IMR-90 (cell line): Measurements from ENCODE around the gene LAMA5. TPM values are rescaled to one million over a fixed set of nuclear protein-coding genes. Genes with fewer than 3 reads are reported as not detected.

Experiments used
- ATAC-seq: fragments of 200-7000 bp; cut with Tn5 transposase; 2 replicates; pipeline ENCODE4 v1.9.1; 2020; ENCODE audit warnings: low read depth, mild to moderate bottlenecking, moderate library complexity
- BruUV-seq: library from RNA; stranded (reverse); fragments of 400-500 nt; replicated peaks from 2 replicates; lab custom pipeline; 2021; lab: Mats Ljungman, UMichigan
- CTCF ChIA-PET: fragments of 300-600 bp; formaldehyde crosslinking; extraction: SDS; loops from one replicate; lab custom pipeline; 2021; ENCODE audit warnings: antibody characterized with exemption; lab: Yijun Ruan, JAX
- POLR2A ChIA-PET: fragments of 300-600 bp; sonication (Branson Sonifier 250); formaldehyde crosslinking; loops from one replicate; lab custom pipeline; 2022; ENCODE audit warnings: antibody characterized with exemption; ENCODE audit not compliant: unreplicated experiment; lab: Charles Lee
- DNase-seq: peaks from one replicate; pipeline ENCODE4 v3.0.0; 2013
- H2AFZ ChIP-seq: replicated peaks from 2 replicates; pipeline ENCODE3; 2013; ENCODE audit warnings: low read length, mild to moderate bottlenecking; ENCODE audit not compliant: poor library complexity
- H2AK5ac ChIP-seq: 2 replicates; pipeline ENCODE4 v1.6.1; 2013; ENCODE audit warnings: low read depth, low read length, inconsistent platforms
- H2AK9ac ChIP-seq: replicated peaks from 2 replicates; pipeline ENCODE3; 2013; ENCODE audit warnings: mild to moderate bottlenecking, low read depth, low read length, moderate library complexity; ENCODE audit not compliant: poor library complexity
- H2BK120ac ChIP-seq: 2 replicates; pipeline ENCODE4 v1.6.1; 2013; ENCODE audit warnings: low read depth, low read length, inconsistent platforms
- H2BK15ac ChIP-seq: 3 replicates; pipeline ENCODE4 v1.6.1; 2013; ENCODE audit warnings: low read depth, low read length, inconsistent platforms
- H2BK20ac ChIP-seq: 2 replicates; pipeline ENCODE4 v1.6.1; 2013; ENCODE audit warnings: low read depth, mild to moderate bottlenecking, inconsistent platforms, low read length, moderate library complexity
- H2BK5ac ChIP-seq: 2 replicates; pipeline ENCODE4 v1.6.1; 2013; ENCODE audit warnings: mild to moderate bottlenecking, low read depth, low read length, inconsistent platforms; ENCODE audit not compliant: poor library complexity, severe bottlenecking
- H3K14ac ChIP-seq: replicated peaks from 2 replicates; pipeline ENCODE4 v1.6.1; 2013; ENCODE audit warnings: low read depth, low read length, inconsistent platforms
- H3K18ac ChIP-seq: 2 replicates; pipeline ENCODE4 v1.6.1; 2013; ENCODE audit warnings: low read depth, low read length, control low read depth
- H3K23ac ChIP-seq: 2 replicates; pipeline ENCODE4 v1.6.1; 2013; ENCODE audit warnings: low read depth, low read length, inconsistent platforms
- H3K27ac ChIP-seq: 2 replicates; pipeline ENCODE4 v1.5.1; 2013; ENCODE audit warnings: mild to moderate bottlenecking, control low read depth, low read length; ENCODE audit not compliant: insufficient read depth
- H3K27me3 ChIP-seq: 2 replicates; pipeline ENCODE4 v1.6.1; 2013; ENCODE audit warnings: low read length; ENCODE audit not compliant: control insufficient read depth, insufficient read depth
- H3K36me3 ChIP-seq: 2 replicates; pipeline ENCODE4 v1.6.1; 2013; ENCODE audit warnings: low read length, mixed read lengths; ENCODE audit not compliant: control insufficient read depth, insufficient read depth
- H3K4ac ChIP-seq: 2 replicates; pipeline ENCODE4 v1.6.1; 2013; ENCODE audit warnings: low read depth, low read length, inconsistent platforms
- H3K4me1 ChIP-seq: 2 replicates; pipeline ENCODE4 v1.6.1; 2013; ENCODE audit warnings: low read length, mixed read lengths; ENCODE audit not compliant: control insufficient read depth, insufficient read depth
- H3K4me2 ChIP-seq: 2 replicates; pipeline ENCODE4 v1.6.1; 2013; ENCODE audit warnings: low read depth, mild to moderate bottlenecking, control low read depth, low read length, moderate library complexity
- H3K4me3 ChIP-seq: 2 replicates; pipeline ENCODE4 v1.5.1; 2013; ENCODE audit warnings: low read depth, mild to moderate bottlenecking, control low read depth, low read length, moderate library complexity; ENCODE audit not compliant: insufficient read depth
- H3K56ac ChIP-seq: 2 replicates; pipeline ENCODE4 v1.6.1; 2013; ENCODE audit warnings: low read length, inconsistent platforms; ENCODE audit not compliant: insufficient read depth; ENCODE audit errors: extremely low read depth
- H3K79me1 ChIP-seq, 2 experiments: 2 replicates each; pipeline ENCODE4 v1.6.1; 2013; ENCODE audit warnings: low read length in 2 of 2, inconsistent platforms in 1 of 2, low read depth in 1 of 2
- H3K9ac ChIP-seq: 2 replicates; pipeline ENCODE4 v1.6.1; 2013; ENCODE audit warnings: low read depth, low read length, control low read depth
- H3K9me1 ChIP-seq: 2 replicates; pipeline ENCODE4 v1.6.1; 2013; ENCODE audit warnings: low read length, inconsistent platforms; ENCODE audit not compliant: insufficient read depth
- H3K9me3 ChIP-seq: 2 replicates; pipeline ENCODE4 v1.6.1; 2013; ENCODE audit warnings: low read length; ENCODE audit not compliant: control insufficient read depth, insufficient read depth
- H4K20me1 ChIP-seq: 2 replicates; pipeline ENCODE4 v1.6.1; 2013; ENCODE audit warnings: low read length, inconsistent platforms; ENCODE audit not compliant: insufficient read depth
- H4K5ac ChIP-seq: 2 replicates; pipeline ENCODE4 v1.6.1; 2013; ENCODE audit warnings: mild to moderate bottlenecking, low read depth, low read length, control low read depth
- H4K8ac ChIP-seq, 2 experiments: 2 replicates each; pipeline ENCODE4 v1.6.1; 2013; ENCODE audit warnings: low read depth in 2 of 2, low read length in 2 of 2, control low read depth in 1 of 2, inconsistent platforms in 1 of 2
- H4K91ac ChIP-seq: 2 replicates; pipeline ENCODE4 v1.6.1; 2013; ENCODE audit warnings: low read depth, low read length, inconsistent platforms; ENCODE audit not compliant: insufficient read depth
- BHLHE40 ChIP-seq: fragments of 150-350 bp; IDR thresholded peaks from 2 replicates; pipeline ENCODE4 v1.6.1; 2016; ENCODE audit warnings: mild to moderate bottlenecking, low read depth, low read length
- CEBPB ChIP-seq: IDR thresholded peaks from 2 replicates; pipeline ENCODE4 v1.6.1; 2012; ENCODE audit warnings: low read depth, low read length, improper control_type of control experiment
- FOS ChIP-seq: fragments of 150-350 bp; IDR thresholded peaks from 2 replicates; pipeline ENCODE4 v1.6.1; 2016; ENCODE audit warnings: low read depth, low read length
- MAFK ChIP-seq: IDR thresholded peaks from 2 replicates; pipeline ENCODE4 v1.6.1; 2012; ENCODE audit warnings: low read depth, low read length, improper control_type of control experiment
- MAZ ChIP-seq: IDR thresholded peaks from 2 replicates; pipeline ENCODE4 v1.6.1; 2012; ENCODE audit warnings: low read depth, mild to moderate bottlenecking, low read length, improper control_type of control experiment, moderate library complexity, borderline replicate concordance
- MXI1 ChIP-seq: IDR thresholded peaks from 2 replicates; pipeline ENCODE4 v1.6.1; 2012; ENCODE audit warnings: low read depth, mild to moderate bottlenecking, low read length, moderate library complexity, borderline replicate concordance
- POLR2A ChIP-seq: IDR thresholded peaks from 2 replicates; pipeline ENCODE4 v1.6.1; 2012; ENCODE audit warnings: mild to moderate bottlenecking, low read depth, low read length
- RCOR1 ChIP-seq: IDR thresholded peaks from 2 replicates; pipeline ENCODE4 v1.6.1; 2012; ENCODE audit warnings: mild to moderate bottlenecking, low read length, improper control_type of control experiment; ENCODE audit not compliant: insufficient replicate concordance
- RFX5 ChIP-seq: IDR thresholded peaks from 2 replicates; pipeline ENCODE4 v1.8.0; 2012; ENCODE audit warnings: low read depth, mild to moderate bottlenecking, low read length, moderate library complexity
- SMC3 ChIP-seq: fragments of 150-350 bp; IDR thresholded peaks from 2 replicates; pipeline ENCODE4 v1.6.1; 2016; ENCODE audit warnings: low read depth, mild to moderate bottlenecking, antibody characterized with exemption, low read length, moderate library complexity
- WGBS, 2 experiments: methylation state at CpG; one replicate each; pipeline versions ENCODE4 v1.1.5 to v1.1.7; 2013; ENCODE audit warnings: missing lambda C conversion rate in 2 of 2; ENCODE audit not compliant: insufficient read length in 1 of 2; ENCODE audit errors: extremely low coverage in 2 of 2; 5-methylcytosine and 5-hydroxymethylcytosine counted together
- dilution Hi-C: fragments of 300-500 bp; cut with HindIII; formaldehyde crosslinking; loops from one replicate; pipeline ENCODE4 v1.14.3; 2018; ENCODE audit warnings: low sequenced_read_pairs; ENCODE audit not compliant: unreplicated experiment
- in situ Hi-C: fragments of 300-500 bp; cut with MboI; formaldehyde crosslinking; loops from 3 replicates; pipeline ENCODE4 v1.14.3; 2019; ENCODE audit warnings: low sequenced_read_pairs, inconsistent platforms, mixed read lengths
- intact Hi-C: fragments of 100-400 bp; cut with micrococcal nuclease; formaldehyde crosslinking; loops from 2 replicates; pipeline ENCODE4 v1.10.0; 2022
- polyA plus RNA-seq, 3 experiments: library from polyadenylated mRNA; depleted of rRNA; stranded (reverse); fragments of >200 nt; gene quantifications; 2 replicates each; pipeline ENCODE4 v1.2.3, GENCODE V29; 2012; ENCODE audit warnings: low replicate concordance in 1 of 3
- total RNA-seq: library from RNA; depleted of rRNA; stranded (reverse); fragments of >200 nt; gene quantifications from 2 replicates; pipeline ENCODE4 v1.2.3, GENCODE V29; 2012
- TF ChIP-seq, protein P1 (sequence below): fragments of 150-350 bp; IDR thresholded peaks from 2 replicates; pipeline ENCODE4 v1.6.1; 2016; ENCODE audit warnings: low read depth, mild to moderate bottlenecking, low read length, moderate library complexity, borderline replicate concordance
- TF ChIP-seq, protein P2 (sequence below): fragments of 150-350 bp; IDR thresholded peaks from 2 replicates; pipeline ENCODE4 v1.6.1; 2017; ENCODE audit warnings: mild to moderate bottlenecking, antibody characterized with exemption, low read length, low read depth

LAMA5 gene
- total and polyA plus RNA-seq, 2 of the 4 experiments (the other 2 are of a cell fraction): 0.90 to 7.3 TPM

DNA sequence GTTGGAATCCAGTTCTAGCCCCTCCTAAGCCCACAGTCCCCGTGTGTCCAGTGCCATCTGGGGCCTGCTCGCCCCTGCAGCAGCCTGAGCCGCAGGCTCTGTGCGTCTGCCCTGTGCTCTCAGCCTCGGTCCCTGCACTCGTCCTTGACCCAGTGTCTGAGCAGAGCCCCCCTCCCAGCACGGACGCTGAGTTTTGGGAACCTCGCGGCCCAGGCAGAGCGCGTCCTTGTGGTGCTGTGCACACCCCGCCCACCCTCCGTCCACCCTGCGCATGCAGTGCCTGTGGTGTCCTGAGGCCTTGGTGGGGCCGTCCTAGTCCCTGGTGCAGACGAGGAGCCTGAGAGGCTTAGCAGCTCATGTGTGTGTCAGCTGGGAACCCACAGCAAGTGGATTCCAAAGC is 97.2 kb downstream of the LAMA5 start:
- H4K20me1 ChIP-seq: peaks cover 9% of the 10 kb centered on the region
- no peak overlapping the region for H2AK5ac ChIP-seq
- no peak overlapping the region for H3K23ac ChIP-seq
- dilution Hi-C loops (no loop called here), in situ Hi-C loops (no loop called here), intact Hi-C loops (no loop called here)
- H3K4ac ChIP-seq: no peak overlapping the region
- no peak overlapping the region for H3K18ac ChIP-seq
- H3K9me1 ChIP-seq: no peaks in the 10 kb centered on the region
- H3K4me1 ChIP-seq: no peaks in the 10 kb centered on the region
- H3K4me3 ChIP-seq: no peak overlapping the region
- no peak overlapping the region for H4K8ac ChIP-seq
- CTCF ChIA-PET: no interaction called here
- H2BK5ac ChIP-seq: no peak overlapping the region
- no peak overlapping the region for H2BK20ac ChIP-seq
- no peak for DNase-seq
- no peak overlapping the region for H3K4me2 ChIP-seq
- BruUV-seq: no TSS peak
- no peak overlapping the region for H3K14ac ChIP-seq
- H2BK15ac ChIP-seq: no peak overlapping the region
- H3K27ac ChIP-seq: no peak overlapping the region
- peaks cover 2% of the 10 kb centered on the region for H3K9me3 ChIP-seq
- H3K79me1 ChIP-seq: peaks cover 13 to 20% of the 10 kb centered on the region in 2 experiments; a peak in 3 of 4 replicates
- H3K36me3 ChIP-seq: peaks cover 46% of the 10 kb centered on the region
- no peak for ATAC-seq
- no peak overlapping the region for H4K5ac ChIP-seq
- WGBS, 2 experiments: 84% methylated on average over 13 of the region's 17 CpGs; no CpG with 5 or more reads in 1 of the 2 experiments
- no peak overlapping the region for H3K56ac ChIP-seq
- no peak overlapping the region for H3K9ac ChIP-seq
- H4K91ac ChIP-seq: no peak overlapping the region
- TF ChIP-seq MAZ (no peak), MXI1 (no peak), POLR2A (no peak), BHLHE40 (no peak), MAFK (no peak), SMC3 (no peak), RCOR1 (no peak), CEBPB (no peak), RFX5 (no peak), FOS (no peak)
- TF ChIP-seq, protein P1, sequence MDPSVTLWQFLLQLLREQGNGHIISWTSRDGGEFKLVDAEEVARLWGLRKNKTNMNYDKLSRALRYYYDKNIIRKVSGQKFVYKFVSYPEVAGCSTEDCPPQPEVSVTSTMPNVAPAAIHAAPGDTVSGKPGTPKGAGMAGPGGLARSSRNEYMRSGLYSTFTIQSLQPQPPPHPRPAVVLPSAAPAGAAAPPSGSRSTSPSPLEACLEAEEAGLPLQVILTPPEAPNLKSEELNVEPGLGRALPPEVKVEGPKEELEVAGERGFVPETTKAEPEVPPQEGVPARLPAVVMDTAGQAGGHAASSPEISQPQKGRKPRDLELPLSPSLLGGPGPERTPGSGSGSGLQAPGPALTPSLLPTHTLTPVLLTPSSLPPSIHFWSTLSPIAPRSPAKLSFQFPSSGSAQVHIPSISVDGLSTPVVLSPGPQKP: no peak
- TF ChIP-seq, protein P2, sequence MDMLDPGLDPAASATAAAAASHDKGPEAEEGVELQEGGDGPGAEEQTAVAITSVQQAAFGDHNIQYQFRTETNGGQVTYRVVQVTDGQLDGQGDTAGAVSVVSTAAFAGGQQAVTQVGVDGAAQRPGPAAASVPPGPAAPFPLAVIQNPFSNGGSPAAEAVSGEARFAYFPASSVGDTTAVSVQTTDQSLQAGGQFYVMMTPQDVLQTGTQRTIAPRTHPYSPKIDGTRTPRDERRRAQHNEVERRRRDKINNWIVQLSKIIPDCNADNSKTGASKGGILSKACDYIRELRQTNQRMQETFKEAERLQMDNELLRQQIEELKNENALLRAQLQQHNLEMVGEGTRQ: no peak
- POLR2A ChIA-PET: no interaction called here
- H3K27me3 ChIP-seq: no peaks in the 10 kb centered on the region
- no peak overlapping the region for H2AFZ ChIP-seq
- no peak overlapping the region for H2BK120ac ChIP-seq
- H2AK9ac ChIP-seq: no peak overlapping the region
